AG04450 (cell line): ENCODE data around the gene HEATR9. TPM values are rescaled to one million over a fixed set of nuclear protein-coding genes. Genes with fewer than 3 reads are reported as not detected.

Source experiments
- CTCF ChIA-PET: fragments of 300-600, 350-600 bp; formaldehyde crosslinking; extraction: SDS; loops from one replicate; lab custom pipeline; 2022; ENCODE audit warnings: antibody characterized with exemption, inconsistent platforms; lab: Charles Lee
- POLR2A ChIA-PET: fragments of 350-600 bp; formaldehyde crosslinking; extraction: SDS; loops from one replicate; lab custom pipeline; 2021; ENCODE audit warnings: antibody characterized with exemption, inconsistent platforms; lab: Yijun Ruan, JAX
- DNase-seq: peaks from one replicate; pipeline ENCODE4 v3.0.0-alpha.2; 2011; ENCODE audit warnings: low read depth, low spot score
- H3K27ac ChIP-seq: one replicate; pipeline ENCODE4 v1.5.1; 2012; ENCODE audit warnings: low read depth, low read length, control low read depth
- H3K27me3 ChIP-seq: one replicate; pipeline ENCODE4 v1.6.0; 2012; ENCODE audit warnings: low read length; ENCODE audit not compliant: control insufficient read depth, insufficient read depth
- H3K4me3 ChIP-seq: 2 replicates; pipeline ENCODE4 v1.5.1; 2011; ENCODE audit warnings: mild to moderate bottlenecking, low read depth, low read length, control low read depth
- H3K9me3 ChIP-seq: 2 replicates; pipeline ENCODE4 v1.5.1; 2012; ENCODE audit warnings: low read length; ENCODE audit not compliant: control insufficient read depth, insufficient read depth
- polyA plus RNA-seq: library from polyadenylated mRNA; depleted of rRNA; stranded (reverse); fragments of >200 nt; gene quantifications from 2 replicates; pipeline ENCODE4 v1.2.3, GENCODE V29; 2011; rRNA removed
- small RNA-seq: library from RNA; depleted of rRNA; stranded (forward); fragments of <200 nt; gene quantifications from one replicate; pipeline ENCODE3, GENCODE V24; 2012; ENCODE audit warnings: low read depth; ENCODE audit not compliant: insufficient read length
- TF ChIP-seq, protein P1 (sequence below): IDR thresholded peaks from 2 replicates; pipeline ENCODE4 v1.5.1; 2011; ENCODE audit warnings: low read depth, low read length, control low read depth, inconsistent platforms

HEATR9 gene
- polyA plus RNA-seq, 1 experiment, result not detected

DNA sequence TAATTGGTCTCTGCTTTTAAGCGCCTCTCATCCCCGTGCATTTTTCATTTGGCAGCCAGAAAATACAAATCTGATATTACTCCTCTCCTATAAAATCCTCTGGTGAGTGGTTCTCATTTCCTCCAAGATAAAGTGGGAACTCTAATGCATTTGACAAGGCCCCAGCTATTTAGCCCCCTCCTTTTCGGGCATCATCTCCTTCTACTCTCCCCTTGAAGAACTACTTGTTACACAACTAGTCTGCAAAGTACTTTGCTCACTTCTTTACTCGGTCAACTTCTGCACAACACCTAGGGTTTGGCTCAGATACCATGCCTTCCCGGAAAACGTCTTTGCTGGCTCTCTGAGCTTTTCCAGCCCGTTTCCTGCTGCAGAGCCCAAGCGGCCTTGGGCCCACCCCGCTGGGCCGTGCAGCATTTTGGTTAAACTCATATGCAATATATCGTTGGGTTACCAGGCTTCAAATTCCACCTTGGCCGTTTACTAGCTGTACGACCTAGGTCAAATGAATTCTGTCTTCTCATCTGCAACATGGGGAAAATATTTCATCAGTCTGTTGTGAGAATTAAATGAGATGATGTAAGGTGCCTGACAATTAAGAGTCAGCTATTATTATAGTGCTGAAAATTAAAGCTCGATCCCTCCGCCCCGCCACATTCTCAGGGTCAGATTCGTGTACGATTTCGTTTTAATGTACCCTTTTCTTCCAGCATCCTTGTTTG, 60.3 kb downstream of the HEATR9 start:
- CTCF ChIA-PET, result interaction anchor here (0.5 to 9.6 kb wide), 30 partner anchors 9 to 769 kb away, joined by 3 to 478 read pairs (median 5); partner anchors contain the start of gene C17orf50
- TF ChIP-seq, protein P1, sequence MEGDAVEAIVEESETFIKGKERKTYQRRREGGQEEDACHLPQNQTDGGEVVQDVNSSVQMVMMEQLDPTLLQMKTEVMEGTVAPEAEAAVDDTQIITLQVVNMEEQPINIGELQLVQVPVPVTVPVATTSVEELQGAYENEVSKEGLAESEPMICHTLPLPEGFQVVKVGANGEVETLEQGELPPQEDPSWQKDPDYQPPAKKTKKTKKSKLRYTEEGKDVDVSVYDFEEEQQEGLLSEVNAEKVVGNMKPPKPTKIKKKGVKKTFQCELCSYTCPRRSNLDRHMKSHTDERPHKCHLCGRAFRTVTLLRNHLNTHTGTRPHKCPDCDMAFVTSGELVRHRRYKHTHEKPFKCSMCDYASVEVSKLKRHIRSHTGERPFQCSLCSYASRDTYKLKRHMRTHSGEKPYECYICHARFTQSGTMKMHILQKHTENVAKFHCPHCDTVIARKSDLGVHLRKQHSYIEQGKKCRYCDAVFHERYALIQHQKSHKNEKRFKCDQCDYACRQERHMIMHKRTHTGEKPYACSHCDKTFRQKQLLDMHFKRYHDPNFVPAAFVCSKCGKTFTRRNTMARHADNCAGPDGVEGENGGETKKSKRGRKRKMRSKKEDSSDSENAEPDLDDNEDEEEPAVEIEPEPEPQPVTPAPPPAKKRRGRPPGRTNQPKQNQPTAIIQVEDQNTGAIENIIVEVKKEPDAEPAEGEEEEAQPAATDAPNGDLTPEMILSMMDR, result no peak
- H3K9me3 ChIP-seq, result no peaks in the 10 kb centered on the region; the same call in 1 of the 2 replicates
- H3K27me3 ChIP-seq, result no peaks in the 10 kb centered on the region
- no peak for DNase-seq
- peak overlapping the region; percentile 84 for H3K27ac ChIP-seq
- POLR2A ChIA-PET, result interaction anchor here (0.5 to 1.8 kb wide), 15 partner anchors 9 to 565 kb away, joined by 3 to 24 read pairs (median 5); partner anchors contain the start of genes AP2B1, PEX12, RASL10B and SLFN5
- H3K4me3 ChIP-seq, result peak overlapping the region; percentile 99

DNA sequence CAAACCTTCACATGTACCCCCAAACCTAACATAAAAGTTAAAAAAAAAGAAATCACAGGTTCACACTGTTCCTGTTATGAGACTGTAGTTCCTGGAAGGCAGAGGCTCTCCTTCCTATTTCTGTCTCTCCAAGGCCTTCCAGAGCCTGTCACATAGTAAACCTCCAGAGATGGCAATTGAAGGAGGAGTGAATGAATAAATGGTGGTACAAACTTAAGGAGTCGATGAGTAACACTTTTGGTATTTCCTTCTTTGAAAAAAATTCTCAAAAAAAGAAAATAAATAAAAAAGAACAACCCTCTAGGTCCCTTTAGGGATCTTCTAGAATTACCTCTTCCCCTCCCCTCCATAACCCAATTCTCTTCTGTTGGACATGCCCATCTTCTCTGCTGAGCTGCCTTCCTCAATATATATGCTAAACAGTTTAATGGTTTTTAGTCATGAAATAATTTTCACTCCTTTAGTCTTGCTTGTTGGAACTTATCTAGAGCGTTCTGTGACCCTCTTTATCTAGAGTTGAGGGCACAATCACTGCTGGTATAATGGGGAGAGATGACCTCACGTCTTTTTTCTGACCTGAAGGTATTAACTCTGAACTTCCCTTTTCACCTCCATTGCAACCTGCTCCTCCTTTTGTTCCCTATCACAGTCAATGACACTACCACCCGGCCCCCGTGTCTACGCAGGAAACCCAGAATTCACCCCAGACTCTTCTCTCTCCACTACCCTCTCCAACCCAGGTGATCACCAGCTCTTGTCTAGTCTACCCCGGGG, 61.1 kb downstream of the HEATR9 start:
- TF ChIP-seq, protein P1, result no peak
- Histone ChIP-seq H3K27me3 (no peaks in the 10 kb centered on the region), H3K9me3 (no peaks in the 10 kb centered on the region; the same call in 1 of the 2 replicates), H3K4me3 (no peak overlapping the region), H3K27ac (no peak overlapping the region)
- ChIA-PET POLR2A (interaction anchor here (1.5 to 1.8 kb wide), 3 partner anchors 10 to 43 kb away, joined by 8 to 24 read pairs (median 13); no protein-coding TSS in a partner anchor), CTCF (interaction anchor here (0.5 to 9.6 kb wide), 15 partner anchors 8 to 216 kb away, joined by 3 to 478 read pairs (median 8); partner anchors contain the start of gene C17orf50)
- DNase-seq, result no peak

Small RNA genes lying within 50 kb of the gene (small RNA-seq; reads per million reads assigned to genes)
- 4.3 reads per million, percentile 43 among the genes with 10 or more reads in this experiment for gene RF00100

Other genes starting within 250 kb of the HEATR9 start
- gene RASL10B, start 137.3 kb downstream of the HEATR9 start, polyA plus RNA-seq, result 3.3 and 4.3 TPM in 2 replicates
- not detected in 2 replicates for gene GAS2L2, start 115.7 kb downstream of the HEATR9 start, polyA plus RNA-seq
- gene C17orf50, start 108.0 kb downstream of the HEATR9 start, polyA plus RNA-seq, result not detected in 2 replicates
- gene MMP28, start 73.2 kb downstream of the HEATR9 start, polyA plus RNA-seq, result 0.15 and 0.17 TPM in 2 replicates
- 51.6 and 66.1 TPM in 2 replicates for gene TAF15, start 59.4 kb downstream of the HEATR9 start, polyA plus RNA-seq
- gene CCL5, start 11.5 kb upstream of the HEATR9 start, polyA plus RNA-seq, result not detected in 2 replicates
- gene RDM1, start 61.9 kb upstream of the HEATR9 start, polyA plus RNA-seq, result not detected in 2 replicates
- not detected in 2 replicates for gene LYZL6, start 74.8 kb upstream of the HEATR9 start, polyA plus RNA-seq
- not detected in 2 replicates for gene CCL16, start 112.6 kb upstream of the HEATR9 start, polyA plus RNA-seq
- gene CCL14, start 117.8 kb upstream of the HEATR9 start, polyA plus RNA-seq, result not detected in 2 replicates
- not detected in 2 replicates for gene CCL15, start 132.7 kb upstream of the HEATR9 start, polyA plus RNA-seq
- not detected in 2 replicates for gene CCL23, start 149.1 kb upstream of the HEATR9 start, polyA plus RNA-seq
- not detected in 2 replicates for gene CCL18, start 195.4 kb upstream of the HEATR9 start, polyA plus RNA-seq
- gene CCL3, start 221.3 kb upstream of the HEATR9 start, polyA plus RNA-seq, result not detected in 2 replicates
- not detected in 2 replicates for gene CCL4, start 234.9 kb upstream of the HEATR9 start, polyA plus RNA-seq